ENCODE measurements around the gene TACC2.

The TACC2 gene

DNA sequence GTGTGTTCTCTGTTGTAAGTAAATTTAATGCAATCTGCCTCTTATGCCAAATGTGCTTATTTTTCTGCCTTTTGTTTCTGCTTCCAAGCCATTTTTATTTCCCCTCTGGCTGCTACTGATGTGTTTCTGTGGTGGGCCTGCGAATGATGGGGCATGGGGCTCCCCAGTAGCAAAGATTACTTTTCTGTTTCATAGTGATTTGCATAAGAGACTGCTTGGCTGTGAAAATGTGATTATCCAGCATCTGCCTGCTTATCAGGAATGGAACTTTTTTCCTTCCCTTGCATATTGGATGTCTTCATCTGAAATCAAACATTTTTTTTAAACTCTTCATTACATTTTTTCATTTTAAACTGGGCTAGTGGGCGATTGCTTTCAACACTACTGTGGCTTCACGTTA, 224.4 kb downstream of the TACC2 start:
- H3K4me3 ChIP-seq (ENCODE audit: low read depth, low read length): no peak overlapping the region
- TF ChIP-seq, protein P1, sequence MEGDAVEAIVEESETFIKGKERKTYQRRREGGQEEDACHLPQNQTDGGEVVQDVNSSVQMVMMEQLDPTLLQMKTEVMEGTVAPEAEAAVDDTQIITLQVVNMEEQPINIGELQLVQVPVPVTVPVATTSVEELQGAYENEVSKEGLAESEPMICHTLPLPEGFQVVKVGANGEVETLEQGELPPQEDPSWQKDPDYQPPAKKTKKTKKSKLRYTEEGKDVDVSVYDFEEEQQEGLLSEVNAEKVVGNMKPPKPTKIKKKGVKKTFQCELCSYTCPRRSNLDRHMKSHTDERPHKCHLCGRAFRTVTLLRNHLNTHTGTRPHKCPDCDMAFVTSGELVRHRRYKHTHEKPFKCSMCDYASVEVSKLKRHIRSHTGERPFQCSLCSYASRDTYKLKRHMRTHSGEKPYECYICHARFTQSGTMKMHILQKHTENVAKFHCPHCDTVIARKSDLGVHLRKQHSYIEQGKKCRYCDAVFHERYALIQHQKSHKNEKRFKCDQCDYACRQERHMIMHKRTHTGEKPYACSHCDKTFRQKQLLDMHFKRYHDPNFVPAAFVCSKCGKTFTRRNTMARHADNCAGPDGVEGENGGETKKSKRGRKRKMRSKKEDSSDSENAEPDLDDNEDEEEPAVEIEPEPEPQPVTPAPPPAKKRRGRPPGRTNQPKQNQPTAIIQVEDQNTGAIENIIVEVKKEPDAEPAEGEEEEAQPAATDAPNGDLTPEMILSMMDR (IDR thresholded peaks at IDR 0.05; ENCODE audit: borderline replicate concordance, insufficient read depth, low read depth, low read length): no peak

DNA sequence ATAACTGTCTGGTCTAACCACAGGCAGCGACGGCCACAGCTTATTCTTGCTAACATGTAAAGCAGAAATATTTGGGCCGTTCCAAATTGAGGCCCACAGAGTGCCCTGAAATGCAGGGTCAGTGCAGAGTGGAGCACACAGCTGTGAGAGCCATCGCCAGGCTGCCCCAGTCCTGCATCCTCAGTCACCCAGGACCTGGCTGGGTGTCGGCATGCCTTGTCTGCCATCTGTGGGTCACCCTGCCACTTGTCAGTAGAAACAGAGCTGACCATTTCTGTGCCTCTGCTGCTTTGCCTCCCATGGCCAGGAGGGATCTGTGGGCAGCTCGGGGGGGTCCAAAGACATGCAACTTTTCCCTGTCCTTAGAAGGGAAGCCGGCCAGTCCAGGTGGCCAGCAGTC, 224.8 kb downstream of the TACC2 start:
- TF ChIP-seq, protein P1 (IDR thresholded peaks at IDR 0.05; ENCODE audit: borderline replicate concordance, insufficient read depth, low read depth, low read length): no peak
- no peak overlapping the region for H3K4me3 ChIP-seq (ENCODE audit: low read depth, low read length)

DNA sequence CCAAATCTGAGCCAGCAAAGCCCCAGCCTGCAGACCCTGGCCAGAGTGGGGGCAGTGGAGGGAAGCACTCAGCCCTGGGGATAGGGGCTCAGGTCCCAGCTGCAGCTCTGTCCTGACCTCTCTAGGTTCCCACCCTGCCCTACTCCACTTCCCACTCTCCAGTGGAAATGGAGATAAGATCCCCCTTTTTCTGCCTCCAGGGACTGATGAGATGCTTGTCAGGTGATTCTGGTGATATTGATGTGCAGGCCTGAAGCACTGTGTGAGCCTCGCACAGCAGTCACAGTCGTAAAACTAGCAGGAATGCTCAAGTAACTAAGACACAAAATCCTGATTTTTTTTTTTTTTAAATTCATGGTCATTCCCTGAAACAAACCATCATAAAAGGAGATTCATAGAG, 227.1 kb downstream of the TACC2 start:
- TF ChIP-seq, protein P1 (IDR thresholded peaks at IDR 0.05; ENCODE audit: borderline replicate concordance, insufficient read depth, low read depth, low read length): no peak
- H3K4me3 ChIP-seq (ENCODE audit: low read depth, low read length): no peak overlapping the region

DNA sequence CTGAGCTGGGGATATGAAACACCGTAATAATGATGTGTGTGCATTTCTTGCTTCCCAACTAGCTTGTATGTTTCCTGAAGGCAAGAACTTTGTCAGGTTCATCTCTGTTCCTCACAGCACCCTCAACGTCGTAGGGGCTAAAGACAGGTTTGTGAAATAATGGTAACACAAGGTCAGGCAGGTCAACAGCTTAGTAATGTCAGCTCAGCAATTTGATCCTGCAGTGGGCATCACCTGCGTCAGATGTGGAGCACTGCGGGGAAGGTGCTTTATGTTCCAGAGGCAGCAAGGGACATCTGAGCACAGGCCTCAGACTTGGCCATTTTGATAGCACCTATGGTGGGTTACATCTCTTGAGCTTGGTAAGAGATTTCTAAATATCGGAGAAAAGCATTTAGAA, 230.4 kb downstream of the TACC2 start:
- TF ChIP-seq, protein P1 (IDR thresholded peaks at IDR 0.05; ENCODE audit: borderline replicate concordance, insufficient read depth, low read depth, low read length): no peak
- no peak overlapping the region for H3K4me3 ChIP-seq (ENCODE audit: low read depth, low read length)

DNA sequence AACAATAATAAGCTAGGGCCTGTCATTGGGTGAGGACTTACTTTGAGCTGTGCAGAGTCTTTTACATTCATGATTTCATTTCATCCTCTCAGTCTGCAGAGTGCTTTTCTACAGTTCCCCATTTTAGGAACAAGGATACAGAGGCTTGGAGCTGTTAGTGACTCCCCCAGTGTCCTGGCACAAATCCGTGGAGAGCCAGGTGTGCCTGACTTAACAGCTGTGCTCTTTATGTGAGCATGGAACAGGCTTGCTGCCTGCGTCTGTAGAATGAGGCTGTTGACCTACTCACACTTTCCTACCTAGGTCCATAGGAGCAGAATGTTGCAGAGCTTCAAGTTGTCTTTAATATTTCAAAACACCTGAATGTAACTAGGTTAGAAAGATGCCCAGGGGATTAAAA, 231.8 kb downstream of the TACC2 start:
- TF ChIP-seq, protein P1 (IDR thresholded peaks at IDR 0.05; ENCODE audit: borderline replicate concordance, insufficient read depth, low read depth, low read length): no peak
- no peak overlapping the region for H3K4me3 ChIP-seq (ENCODE audit: low read depth, low read length)

DNA sequence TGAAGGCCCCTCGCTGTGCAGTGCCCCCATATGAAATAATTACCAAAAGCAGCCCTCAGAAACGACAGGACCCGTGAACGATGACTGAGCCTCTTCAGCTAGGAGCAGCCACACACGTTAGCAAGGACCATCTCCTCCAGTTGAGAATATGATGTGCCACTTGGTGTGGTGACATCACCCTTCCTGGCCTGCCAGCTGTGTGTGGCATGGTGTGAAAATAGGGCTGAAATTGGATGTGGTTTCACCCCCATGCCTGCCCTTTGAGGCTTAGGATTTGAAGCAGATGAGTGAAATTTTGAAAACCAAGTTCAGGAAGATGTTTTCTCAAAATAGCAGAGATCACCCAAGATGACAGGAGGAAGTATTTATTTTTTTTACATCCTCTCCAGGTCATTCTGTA, 233.0 kb downstream of the TACC2 start:
- H3K4me3 ChIP-seq (ENCODE audit: low read depth, low read length): no peak overlapping the region
- TF ChIP-seq, protein P1 (IDR thresholded peaks at IDR 0.05; ENCODE audit: borderline replicate concordance, insufficient read depth, low read depth, low read length): no peak

DNA sequence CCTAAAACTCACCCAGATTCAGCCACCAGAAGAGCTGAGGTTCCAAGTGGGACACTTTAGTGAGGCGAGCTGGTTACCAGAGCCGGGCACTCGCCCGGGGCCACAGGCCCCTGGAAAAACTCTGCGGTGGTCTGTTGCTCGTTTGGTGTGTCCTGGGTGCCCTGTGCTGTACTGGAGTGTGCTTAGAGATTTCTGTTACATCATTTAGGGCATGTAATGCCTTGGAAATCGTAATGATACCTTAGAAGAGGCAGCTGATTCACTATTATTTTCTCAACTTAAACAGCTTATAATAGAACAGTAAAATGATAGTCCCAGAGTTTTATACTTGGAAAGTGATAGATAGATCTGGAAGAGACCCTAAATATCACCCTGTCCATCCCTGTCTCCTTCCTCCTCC, 233.7 kb downstream of the TACC2 start:
- TF ChIP-seq, protein P1 (IDR thresholded peaks at IDR 0.05; ENCODE audit: borderline replicate concordance, insufficient read depth, low read depth, low read length): no peak
- no peak overlapping the region for H3K4me3 ChIP-seq (ENCODE audit: low read depth, low read length)

All from GM12875 (cell line).